Measurements from ENCODE around the gene NCAPH2.

Gene NCAPH2

DNA sequence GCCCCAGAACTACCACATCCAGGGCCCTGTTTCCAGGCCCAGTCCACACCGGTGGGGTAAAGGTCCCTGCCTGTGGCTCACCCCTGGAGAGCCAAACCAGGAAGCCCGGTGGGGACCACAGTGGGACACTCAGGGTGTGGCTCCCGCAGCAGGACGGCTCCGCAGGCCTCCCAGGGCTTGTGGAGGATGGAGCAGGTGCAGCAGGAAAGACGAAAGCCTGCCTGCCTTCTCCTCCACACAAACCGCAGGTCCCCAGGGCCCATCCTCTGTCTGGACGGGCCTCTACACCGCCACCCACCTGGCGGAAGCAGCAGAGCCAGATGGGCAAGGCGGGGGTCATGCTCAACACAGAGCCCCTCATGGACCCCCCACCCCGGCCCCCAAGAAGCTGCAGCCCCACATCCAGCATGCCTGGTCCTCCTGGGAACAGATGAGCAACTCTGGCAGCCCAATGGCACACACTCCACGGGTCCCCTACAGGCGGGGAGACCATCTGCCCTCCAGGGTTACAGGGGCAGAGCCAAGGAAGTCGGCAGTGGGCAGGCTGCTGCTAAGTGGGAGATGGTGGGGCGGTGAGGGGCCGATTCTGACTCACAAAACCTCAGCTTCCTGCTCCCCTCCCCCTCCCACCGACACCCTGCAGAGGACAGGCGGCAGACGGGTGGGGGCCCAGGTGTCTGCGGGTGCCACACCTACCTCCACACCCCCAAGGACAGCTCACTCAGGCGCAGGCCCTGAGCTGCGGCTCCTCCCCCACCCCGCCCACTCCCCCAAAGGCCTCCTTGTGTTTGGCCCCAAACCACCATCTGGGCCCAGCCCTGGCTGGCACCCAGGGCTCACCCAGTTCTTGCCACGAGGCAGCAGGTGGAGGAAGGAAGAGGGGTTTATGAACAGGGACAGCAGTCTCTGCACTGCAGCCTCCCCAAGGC is 38.4 kb upstream of the NCAPH2 start:
- H3K4me3 ChIP-seq (ENCODE audit: low read depth, low read length), result no peak overlapping the region
- TF ChIP-seq, protein P1, sequence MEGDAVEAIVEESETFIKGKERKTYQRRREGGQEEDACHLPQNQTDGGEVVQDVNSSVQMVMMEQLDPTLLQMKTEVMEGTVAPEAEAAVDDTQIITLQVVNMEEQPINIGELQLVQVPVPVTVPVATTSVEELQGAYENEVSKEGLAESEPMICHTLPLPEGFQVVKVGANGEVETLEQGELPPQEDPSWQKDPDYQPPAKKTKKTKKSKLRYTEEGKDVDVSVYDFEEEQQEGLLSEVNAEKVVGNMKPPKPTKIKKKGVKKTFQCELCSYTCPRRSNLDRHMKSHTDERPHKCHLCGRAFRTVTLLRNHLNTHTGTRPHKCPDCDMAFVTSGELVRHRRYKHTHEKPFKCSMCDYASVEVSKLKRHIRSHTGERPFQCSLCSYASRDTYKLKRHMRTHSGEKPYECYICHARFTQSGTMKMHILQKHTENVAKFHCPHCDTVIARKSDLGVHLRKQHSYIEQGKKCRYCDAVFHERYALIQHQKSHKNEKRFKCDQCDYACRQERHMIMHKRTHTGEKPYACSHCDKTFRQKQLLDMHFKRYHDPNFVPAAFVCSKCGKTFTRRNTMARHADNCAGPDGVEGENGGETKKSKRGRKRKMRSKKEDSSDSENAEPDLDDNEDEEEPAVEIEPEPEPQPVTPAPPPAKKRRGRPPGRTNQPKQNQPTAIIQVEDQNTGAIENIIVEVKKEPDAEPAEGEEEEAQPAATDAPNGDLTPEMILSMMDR (IDR thresholded peaks at IDR 0.05; ENCODE audit: low read depth, low read length), result no peak

DNA sequence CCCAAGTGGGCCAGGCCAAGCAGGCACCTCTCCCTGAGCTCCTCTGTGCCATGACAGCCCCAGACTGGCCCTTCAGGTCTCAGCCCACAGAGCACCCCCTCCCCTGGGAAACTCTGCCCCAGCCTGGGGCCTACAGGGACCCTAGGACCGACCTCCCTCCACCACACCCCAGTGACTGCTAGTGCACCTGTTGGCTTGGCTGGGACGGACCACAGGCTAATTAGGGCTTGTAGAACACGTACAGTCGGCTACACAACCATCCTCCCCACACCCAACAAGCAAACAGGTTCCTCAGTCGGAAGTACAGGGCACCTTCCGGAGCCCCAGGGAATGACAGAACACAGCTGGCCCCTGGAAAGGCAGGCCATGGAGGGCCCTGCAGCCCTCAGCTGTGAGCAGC is 37.5 kb upstream of the NCAPH2 start:
- H3K4me3 ChIP-seq (ENCODE audit: low read depth, low read length), result no peak overlapping the region
- TF ChIP-seq, protein P1 (IDR thresholded peaks at IDR 0.05; ENCODE audit: low read depth, low read length), result no peak

DNA sequence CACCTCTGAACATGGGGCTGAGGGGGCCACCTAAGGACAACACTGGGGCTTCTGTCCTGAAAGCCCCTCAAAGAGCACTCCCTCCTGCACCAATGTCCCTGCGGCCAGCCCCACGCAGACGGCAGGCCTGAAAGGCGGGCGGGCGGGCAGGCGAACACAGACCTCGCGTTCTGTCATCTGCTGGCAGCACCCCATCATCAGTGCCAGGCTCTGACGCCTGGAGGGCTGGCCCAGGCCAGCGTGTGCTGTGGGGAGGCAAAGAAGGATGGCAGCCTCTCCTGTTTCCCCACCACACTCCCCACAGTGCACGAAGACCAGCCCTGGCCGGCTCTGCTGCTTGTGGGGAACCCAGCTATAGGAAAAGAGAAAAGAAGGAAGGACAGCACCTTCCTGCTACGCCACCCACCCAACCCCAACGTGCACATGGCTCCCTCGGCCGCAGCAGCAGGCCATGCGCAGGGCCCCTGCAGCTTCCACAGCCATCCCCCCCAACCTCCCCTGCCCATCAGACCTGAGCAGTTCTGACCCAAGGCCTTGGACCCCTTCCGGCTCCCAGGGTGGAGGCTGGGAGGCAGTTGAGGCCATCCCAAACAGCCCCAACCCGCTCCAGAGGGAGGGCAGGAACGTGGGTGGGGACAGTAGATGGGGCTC is 36.7 kb upstream of the NCAPH2 start:
- TF ChIP-seq, protein P1 (IDR thresholded peaks at IDR 0.05; ENCODE audit: low read depth, low read length), result no peak
- H3K4me3 ChIP-seq (ENCODE audit: low read depth, low read length), result no peak overlapping the region

DNA sequence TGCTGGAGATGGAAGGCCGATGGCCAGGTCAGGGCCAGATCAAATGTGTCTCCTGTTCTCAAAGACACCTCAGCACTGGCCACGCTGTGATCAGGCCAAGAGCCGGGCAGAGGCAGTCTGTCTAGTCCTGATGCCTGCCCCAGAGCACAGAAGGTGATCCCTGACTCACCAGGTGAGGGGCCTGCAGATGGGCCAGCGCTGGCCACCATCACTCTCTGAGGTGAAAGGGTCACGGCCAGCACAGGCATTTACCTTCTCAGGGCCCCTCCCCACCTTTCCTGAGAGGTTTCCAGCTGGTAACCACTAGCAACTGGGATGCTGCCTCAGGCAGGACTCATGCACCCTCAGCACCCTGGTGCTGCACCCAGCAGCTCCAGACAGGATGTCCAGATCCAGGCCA is 36.1 kb upstream of the NCAPH2 start:
- TF ChIP-seq, protein P1 (IDR thresholded peaks at IDR 0.05; ENCODE audit: low read depth, low read length), result no peak
- no peak overlapping the region for H3K4me3 ChIP-seq (ENCODE audit: low read depth, low read length)

DNA sequence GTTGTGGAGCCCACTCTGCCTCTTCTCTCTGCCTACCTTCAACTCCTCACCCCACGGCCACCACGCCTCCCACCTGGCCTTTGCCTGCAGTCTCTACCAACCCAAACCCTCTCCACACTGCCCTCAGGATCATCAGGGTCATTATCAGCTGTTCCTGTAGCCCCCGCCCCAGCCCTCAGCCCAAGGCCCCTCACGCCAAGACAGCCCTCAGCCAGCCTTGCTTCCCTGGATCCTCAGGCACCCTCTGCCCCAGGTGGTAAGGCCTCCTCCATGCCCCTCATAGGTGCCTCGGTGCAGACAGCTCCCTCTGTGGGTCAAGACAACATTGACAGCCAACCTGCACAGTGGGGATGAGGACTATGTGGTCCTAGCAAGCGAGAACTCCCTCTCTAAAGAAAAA is 34.9 kb upstream of the NCAPH2 start:
- TF ChIP-seq, protein P1 (IDR thresholded peaks at IDR 0.05; ENCODE audit: low read depth, low read length), result no peak
- H3K4me3 ChIP-seq (ENCODE audit: low read depth, low read length), result no peak overlapping the region

DNA sequence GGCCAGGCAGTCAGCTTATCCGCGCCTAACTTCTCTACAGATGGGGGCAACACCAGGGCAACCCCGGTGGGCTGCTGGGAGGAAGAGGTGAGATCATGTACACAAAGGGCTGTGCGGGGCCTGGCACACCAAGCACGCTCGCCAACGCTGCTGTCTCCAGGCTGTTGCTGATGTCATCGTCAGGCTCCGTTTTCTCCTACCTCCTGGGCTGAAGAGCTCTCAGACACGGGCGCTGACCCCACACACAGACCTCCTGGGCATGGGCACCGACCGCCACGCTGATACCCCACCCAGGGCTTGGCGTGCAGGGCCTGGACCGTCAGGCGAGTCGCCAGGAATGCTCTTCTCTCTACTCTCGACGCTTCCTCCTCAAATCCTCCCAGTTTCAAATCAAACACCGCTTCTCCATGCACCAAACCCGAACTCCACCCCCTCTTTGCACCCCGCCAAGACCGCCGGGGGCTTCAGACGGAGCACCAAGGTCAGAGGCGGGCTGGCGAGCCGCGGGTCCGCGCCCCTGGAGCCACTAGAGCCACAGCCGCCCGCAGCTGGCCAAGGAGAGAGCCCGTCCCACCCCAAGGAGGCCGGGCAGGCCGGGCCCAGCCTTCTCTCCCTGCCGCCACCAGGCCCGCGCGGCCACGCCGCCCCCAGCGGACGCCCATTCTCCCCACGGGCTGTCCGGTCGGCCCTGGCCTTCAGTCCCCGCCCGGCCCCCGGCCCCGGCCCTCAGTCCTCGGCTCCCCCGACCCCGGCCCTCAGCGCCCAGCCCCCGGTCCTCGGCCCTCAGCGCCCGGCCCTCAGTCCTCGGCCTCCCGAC is 34.0 kb upstream of the NCAPH2 start:
- TF ChIP-seq, protein P1 (IDR thresholded peaks at IDR 0.05; ENCODE audit: low read depth, low read length), result no peak
- H3K4me3 ChIP-seq (ENCODE audit: low read depth, low read length), result peak overlapping the region; percentile 73
